22Rv1 (cell line): ENCODE data around the gene LCN10.

Experiments used
- ZFX ChIP-seq: fragments of 450-650 bp; IDR thresholded peaks from 2 replicates; pipeline ENCODE4 v1.6.1; 2017; ENCODE audit warnings: antibody characterized with exemption, borderline replicate concordance
- TF ChIP-seq, protein P1 (sequence below): fragments of 450-650 bp; IDR thresholded peaks from 2 replicates; pipeline ENCODE4 v1.5.1; 2017; ENCODE audit warnings: mild to moderate bottlenecking

GRCh38 chr9:136760424-136760823 is 17.7 kb upstream of the LCN10 start:
- TF ChIP-seq, protein P1, sequence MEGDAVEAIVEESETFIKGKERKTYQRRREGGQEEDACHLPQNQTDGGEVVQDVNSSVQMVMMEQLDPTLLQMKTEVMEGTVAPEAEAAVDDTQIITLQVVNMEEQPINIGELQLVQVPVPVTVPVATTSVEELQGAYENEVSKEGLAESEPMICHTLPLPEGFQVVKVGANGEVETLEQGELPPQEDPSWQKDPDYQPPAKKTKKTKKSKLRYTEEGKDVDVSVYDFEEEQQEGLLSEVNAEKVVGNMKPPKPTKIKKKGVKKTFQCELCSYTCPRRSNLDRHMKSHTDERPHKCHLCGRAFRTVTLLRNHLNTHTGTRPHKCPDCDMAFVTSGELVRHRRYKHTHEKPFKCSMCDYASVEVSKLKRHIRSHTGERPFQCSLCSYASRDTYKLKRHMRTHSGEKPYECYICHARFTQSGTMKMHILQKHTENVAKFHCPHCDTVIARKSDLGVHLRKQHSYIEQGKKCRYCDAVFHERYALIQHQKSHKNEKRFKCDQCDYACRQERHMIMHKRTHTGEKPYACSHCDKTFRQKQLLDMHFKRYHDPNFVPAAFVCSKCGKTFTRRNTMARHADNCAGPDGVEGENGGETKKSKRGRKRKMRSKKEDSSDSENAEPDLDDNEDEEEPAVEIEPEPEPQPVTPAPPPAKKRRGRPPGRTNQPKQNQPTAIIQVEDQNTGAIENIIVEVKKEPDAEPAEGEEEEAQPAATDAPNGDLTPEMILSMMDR = no peak
- no peak for TF ChIP-seq ZFX
